Upper lobe of left lung (tissue), 4 donors: ENCODE data around the gene PRMT2.

ENCODE experiments used
- CTCF ChIP-seq, 6 experiments: fragments of 450-650 bp in 4 of 6; fragments of 200-600 bp in 2 of 6; sonication (generic) in 2 of 6; IDR thresholded peaks; one replicate each; pipeline ENCODE4 v1.5.1; 2016 to 2019; ENCODE audit warnings: antibody characterized with exemption in 6 of 6
- POLR2A ChIP-seq, 4 donors: fragments of 450-650 bp; IDR thresholded peaks; one replicate each; pipeline ENCODE4 v1.5.1; 2016 to 2017; ENCODE audit warnings: antibody characterized with exemption in 4 of 4, mild to moderate bottlenecking in 2 of 4

GRCh38 chr21:46660505-46660904 lies 25.0 kb downstream of the PRMT2 start:
- TF ChIP-seq CTCF (IDR thresholded peaks at IDR 0.05) (no peak), POLR2A (IDR thresholded peaks at IDR 0.05) (no peak)
